VCaP (cell line): ENCODE data around the gene PTGDS.

ENCODE experiments used
- H3K27ac ChIP-seq: fragments of 450-650 bp; 2 replicates; pipeline ENCODE4 v1.5.1; 2017
- TF ChIP-seq, protein P1 (sequence below): fragments of 450-650 bp; conservative IDR thresholded peaks from 2 replicates; pipeline ENCODE4 v1.5.1; 2017; ENCODE audit warnings: mild to moderate bottlenecking, moderate library complexity

The PTGDS gene

DNA sequence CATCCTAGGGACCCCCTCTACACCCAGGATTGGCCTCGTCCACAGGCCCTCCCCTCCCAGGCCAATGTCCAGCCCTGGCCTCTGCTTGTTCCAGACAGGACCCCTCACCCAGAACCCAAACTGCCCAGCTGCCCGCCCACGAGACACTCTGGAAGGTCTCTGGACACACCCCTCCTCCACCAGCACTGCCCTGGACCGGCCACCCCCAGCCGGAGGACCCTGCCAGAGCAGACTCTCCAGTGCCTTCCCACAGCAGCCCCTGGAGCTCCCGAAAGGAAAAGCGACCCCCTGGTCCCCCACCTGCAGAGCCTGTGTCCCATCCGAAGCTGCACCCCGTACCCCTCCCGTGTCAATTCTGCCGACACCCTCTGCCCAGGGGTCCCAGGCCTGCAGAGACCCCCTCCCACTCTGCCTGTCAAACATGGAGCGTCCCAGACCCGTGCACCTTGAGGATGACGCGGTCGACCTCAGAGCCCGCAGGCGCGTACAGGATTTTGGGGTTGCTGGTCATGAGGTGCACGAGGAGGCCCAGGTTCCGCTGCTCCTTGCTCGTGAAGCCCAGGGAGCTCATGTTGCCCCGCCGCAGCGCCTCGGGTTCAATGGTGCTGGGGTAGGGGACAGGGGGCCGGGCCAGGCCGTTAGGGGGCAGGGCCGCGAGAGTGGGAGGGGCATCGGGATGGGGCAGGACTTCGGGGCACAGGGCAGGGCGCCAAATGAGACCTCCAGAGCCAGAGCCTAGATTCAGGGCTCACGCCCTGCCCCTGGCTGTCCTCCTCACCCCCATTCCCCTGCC lies 42.8 kb downstream of the PTGDS start:
- no peak overlapping the region for H3K27ac ChIP-seq
- TF ChIP-seq, protein P1, sequence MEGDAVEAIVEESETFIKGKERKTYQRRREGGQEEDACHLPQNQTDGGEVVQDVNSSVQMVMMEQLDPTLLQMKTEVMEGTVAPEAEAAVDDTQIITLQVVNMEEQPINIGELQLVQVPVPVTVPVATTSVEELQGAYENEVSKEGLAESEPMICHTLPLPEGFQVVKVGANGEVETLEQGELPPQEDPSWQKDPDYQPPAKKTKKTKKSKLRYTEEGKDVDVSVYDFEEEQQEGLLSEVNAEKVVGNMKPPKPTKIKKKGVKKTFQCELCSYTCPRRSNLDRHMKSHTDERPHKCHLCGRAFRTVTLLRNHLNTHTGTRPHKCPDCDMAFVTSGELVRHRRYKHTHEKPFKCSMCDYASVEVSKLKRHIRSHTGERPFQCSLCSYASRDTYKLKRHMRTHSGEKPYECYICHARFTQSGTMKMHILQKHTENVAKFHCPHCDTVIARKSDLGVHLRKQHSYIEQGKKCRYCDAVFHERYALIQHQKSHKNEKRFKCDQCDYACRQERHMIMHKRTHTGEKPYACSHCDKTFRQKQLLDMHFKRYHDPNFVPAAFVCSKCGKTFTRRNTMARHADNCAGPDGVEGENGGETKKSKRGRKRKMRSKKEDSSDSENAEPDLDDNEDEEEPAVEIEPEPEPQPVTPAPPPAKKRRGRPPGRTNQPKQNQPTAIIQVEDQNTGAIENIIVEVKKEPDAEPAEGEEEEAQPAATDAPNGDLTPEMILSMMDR: no peak

DNA sequence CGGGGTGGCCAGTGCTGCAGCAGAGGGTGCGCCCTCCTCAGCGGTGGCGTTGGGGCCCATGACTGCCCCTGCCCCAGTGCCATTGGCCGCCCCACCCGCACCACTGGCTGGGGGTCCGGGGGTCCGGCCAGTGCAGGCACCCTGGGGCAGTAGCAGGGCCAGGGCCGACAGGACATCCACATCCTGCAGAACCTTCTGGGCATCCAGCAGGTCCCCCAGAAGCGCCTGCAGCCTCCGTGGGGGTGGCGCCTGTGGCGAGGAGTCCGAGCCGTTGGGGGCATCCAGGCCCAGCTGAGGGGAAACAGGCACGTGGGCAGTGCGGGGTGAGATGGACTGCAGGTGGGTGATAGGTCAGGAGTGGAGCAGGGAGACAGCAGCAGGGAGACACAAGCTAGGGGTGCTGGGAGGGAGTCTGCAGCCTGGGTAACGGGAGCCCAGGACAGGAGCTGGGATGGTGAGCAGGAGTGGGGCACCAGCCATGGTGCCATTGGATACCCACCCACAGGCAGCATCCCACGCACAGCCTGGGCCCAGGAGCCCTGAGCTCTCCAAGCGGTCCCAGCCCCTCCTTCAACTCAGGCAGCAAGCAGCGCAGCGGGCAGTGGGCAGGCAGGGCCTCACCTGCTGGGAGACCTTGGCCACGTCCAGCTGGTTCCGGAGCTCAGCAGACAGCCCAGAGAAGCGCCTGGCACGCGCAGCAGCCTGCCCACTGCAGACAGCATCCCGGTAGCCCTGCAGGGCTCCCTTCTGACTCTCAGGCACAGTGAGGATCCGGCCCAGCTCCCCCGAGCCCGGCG lies 43.7 kb downstream of the PTGDS start:
- no peak overlapping the region for H3K27ac ChIP-seq
- TF ChIP-seq, protein P1: no peak

DNA sequence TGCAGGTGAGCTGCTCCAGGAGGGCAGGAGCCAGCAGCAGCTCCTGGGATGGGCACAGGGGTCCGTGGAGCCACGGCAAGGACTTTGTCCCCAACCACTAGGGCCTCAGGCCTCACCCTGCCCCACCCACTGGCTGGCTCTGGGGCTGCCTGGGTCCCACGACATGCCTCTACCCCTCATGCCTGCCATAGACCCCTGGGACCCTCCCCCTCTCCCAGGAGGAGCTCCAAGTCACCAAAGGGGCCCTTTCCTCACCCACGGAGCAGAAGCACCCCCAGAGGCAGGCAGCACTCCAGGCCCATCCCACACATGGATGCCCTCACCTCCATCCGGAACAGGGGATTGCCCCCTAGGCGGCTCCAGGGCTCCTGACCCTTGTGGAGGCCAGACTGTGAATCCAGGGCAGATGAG lies 44.3 kb downstream of the PTGDS start:
- TF ChIP-seq, protein P1: no peak
- H3K27ac ChIP-seq: no peak overlapping the region

DNA sequence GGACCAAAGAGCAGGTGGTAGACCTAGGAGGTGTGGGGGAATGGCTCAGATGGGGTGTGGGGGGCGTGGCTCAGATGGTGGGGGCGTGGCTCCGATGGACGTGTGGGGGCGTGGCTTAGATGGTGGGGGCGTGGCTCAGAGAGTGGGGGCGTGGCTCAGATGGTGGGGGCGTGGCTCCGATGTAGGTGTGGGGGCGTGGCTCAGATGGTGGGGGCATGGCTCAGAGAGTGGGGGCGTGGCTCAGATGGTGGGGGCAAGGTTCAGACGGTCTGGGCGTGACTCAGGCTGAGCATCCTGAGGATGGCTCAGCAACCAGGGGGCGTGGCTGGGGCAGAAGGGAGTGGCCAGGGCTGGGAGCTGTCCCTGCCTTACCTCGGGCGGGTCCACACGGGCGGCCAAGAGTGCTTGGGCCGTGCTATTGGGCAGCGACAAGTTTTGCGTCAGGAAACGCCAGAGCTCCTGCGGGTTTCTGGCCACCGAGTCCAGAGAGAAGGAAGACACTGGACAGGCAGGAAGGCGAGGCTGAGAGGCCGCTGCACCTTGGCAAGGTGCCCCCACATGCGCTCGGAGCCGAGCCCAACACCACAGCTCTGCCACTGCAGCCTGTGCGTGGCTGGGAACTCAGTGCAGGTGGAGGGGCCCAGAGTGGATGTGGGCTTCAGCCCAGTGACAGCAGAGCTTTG lies 44.8 kb downstream of the PTGDS start:
- TF ChIP-seq, protein P1: no peak
- H3K27ac ChIP-seq: no peak overlapping the region

DNA sequence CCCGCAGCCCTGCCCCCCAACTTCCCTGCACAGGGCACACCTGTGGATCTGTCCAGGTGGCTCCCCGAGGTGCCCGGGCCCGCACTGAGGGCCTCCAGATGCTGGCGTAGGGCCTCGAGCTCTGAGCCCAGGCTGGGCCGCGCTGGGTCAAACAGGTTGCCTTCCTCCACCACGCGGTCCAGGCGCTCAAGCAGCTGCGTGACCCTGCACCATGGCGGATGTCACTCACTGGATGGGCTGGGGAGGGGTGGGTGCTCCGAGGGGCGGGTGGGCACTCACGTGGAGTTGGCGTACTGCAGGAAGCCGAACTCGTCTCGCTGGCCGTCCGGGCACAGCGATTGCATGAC lies 45.3 kb downstream of the PTGDS start:
- no peak overlapping the region for H3K27ac ChIP-seq
- TF ChIP-seq, protein P1: no peak

DNA sequence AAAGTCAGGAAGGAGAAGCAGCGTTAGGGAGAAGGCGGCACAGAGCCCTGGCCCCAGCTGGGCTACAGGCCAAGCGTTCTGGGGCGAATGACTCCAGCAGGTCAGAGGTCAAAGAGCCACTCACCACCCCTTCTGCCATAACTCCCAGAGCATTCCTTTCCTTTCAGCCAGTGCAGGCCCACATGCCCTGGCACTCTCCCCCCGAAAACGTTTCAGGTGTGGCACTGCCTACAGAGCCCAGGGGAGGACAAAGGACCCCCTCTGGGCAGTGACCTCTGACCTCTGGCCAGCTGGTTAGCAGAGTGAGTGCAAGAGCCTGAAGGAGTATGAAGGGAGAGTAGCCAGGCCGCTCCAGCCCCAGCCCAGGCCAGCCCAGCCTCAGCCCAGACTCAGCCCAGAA lies 45.9 kb downstream of the PTGDS start:
- H3K27ac ChIP-seq: no peak overlapping the region
- TF ChIP-seq, protein P1: no peak

DNA sequence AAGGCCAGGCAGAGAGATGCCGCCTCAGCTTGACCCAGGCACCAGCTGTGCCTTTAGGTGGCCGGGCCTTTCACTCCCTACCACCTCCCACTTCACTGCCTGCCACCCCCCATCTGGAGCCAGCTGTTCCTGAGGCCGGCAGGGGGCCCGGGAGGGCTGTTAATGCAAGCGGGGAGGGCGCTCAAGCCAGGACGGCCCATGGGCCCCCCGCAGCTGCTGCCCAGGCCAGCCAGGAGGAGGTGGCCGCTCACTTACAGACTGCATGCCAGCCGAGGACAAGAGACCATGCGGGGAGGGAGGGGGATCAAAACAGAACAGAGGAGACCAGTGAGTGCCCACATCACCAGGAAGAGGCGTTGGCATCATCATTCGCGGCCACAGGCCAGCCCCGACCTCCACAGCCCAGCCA lies 46.3 kb downstream of the PTGDS start:
- TF ChIP-seq, protein P1: no peak

More for the DNA sequence above, 46.3 kb downstream of the PTGDS start:
- H3K27ac ChIP-seq: no peak overlapping the region
